ENCODE measurements around the gene OPN5.
"Not testable (repeated sequence)": the region's sequence is repeated elsewhere in the genome, so short reads cannot be mapped to it uniquely, and the experiment has no call there.

DNA sequence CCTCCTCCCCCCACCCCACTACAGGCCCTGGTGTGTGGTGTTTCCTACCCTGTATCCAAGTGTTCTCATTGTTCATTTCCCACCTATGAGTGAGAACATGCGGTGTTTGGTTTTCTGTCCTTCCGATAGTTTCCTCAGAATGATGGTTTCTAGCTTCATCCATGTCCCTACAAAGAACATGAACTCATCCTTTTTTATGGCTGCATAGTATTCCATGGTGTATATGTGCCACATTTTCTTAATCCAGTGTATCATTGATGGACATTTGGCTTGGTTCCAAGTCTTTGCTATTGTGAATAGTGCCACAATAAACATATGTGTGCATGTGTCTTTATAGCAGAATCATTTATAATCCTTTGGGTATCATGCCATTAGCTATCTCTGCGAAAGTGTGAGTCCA, 36.6 kb upstream of the OPN5 start:
- TF ChIP-seq, protein P1, sequence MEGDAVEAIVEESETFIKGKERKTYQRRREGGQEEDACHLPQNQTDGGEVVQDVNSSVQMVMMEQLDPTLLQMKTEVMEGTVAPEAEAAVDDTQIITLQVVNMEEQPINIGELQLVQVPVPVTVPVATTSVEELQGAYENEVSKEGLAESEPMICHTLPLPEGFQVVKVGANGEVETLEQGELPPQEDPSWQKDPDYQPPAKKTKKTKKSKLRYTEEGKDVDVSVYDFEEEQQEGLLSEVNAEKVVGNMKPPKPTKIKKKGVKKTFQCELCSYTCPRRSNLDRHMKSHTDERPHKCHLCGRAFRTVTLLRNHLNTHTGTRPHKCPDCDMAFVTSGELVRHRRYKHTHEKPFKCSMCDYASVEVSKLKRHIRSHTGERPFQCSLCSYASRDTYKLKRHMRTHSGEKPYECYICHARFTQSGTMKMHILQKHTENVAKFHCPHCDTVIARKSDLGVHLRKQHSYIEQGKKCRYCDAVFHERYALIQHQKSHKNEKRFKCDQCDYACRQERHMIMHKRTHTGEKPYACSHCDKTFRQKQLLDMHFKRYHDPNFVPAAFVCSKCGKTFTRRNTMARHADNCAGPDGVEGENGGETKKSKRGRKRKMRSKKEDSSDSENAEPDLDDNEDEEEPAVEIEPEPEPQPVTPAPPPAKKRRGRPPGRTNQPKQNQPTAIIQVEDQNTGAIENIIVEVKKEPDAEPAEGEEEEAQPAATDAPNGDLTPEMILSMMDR (IDR thresholded peaks at IDR 0.05) = not testable (repeated sequence)
- TF ChIP-seq POLR2A (IDR thresholded peaks at IDR 0.05) = not testable (repeated sequence)
